ENCODE results near the gene TMEM175. TPM values are rescaled to one million over a fixed set of nuclear protein-coding genes. Genes with fewer than 3 reads are reported as not detected.

TMEM175 gene
- total RNA-seq, 3 donors from 2014 or later, result 30.1 to 39.0 (median 37.5) TPM

GRCh38 chr4:1004071-1004418 is 71.8 kb downstream of the TMEM175 start:
- intact Hi-C loops (cut with DNase I, micrococcal nuclease), result no loop called here
- no peak for TF ChIP-seq CTCF (IDR thresholded peaks at IDR 0.05)
- ATAC-seq, result no peak

GRCh38 chr4:1004557-1005485 is 72.6 kb downstream of the TMEM175 start:
- ATAC-seq, result no peak
- no peak overlapping the region for H3K4me3 ChIP-seq
- DNase-seq, result no peak
- intact Hi-C loops (cut with DNase I, micrococcal nuclease), result no loop called here
- peaks cover 11% of the 10 kb centered on the region for H3K4me1 ChIP-seq (ENCODE audit: low read depth)
- no peaks in the 10 kb centered on the region for H3K9me3 ChIP-seq
- no peaks in the 10 kb centered on the region for H3K36me3 ChIP-seq (ENCODE audit: low read depth)
- TF ChIP-seq CTCF (IDR thresholded peaks at IDR 0.05), result no peak

More at GRCh38 chr4:1004071-1004418, 71.8 kb downstream of the TMEM175 start:
- H3K4me3 ChIP-seq, result no peak overlapping the region
- DNase-seq, result no peak
- peaks cover 11% of the 10 kb centered on the region for H3K4me1 ChIP-seq (ENCODE audit: low read depth)
- H3K36me3 ChIP-seq (ENCODE audit: low read depth), result no peaks in the 10 kb centered on the region
- H3K9me3 ChIP-seq, result no peaks in the 10 kb centered on the region

- H3K9me3 ChIP-seq, result no peaks in the 10 kb centered on the region
- H3K4me1 ChIP-seq (ENCODE audit: low read depth), result peaks cover 22% of the 10 kb centered on the region
- intact Hi-C loops (cut with DNase I, micrococcal nuclease), result no loop called here
- no peak for ATAC-seq
- no peaks in the 10 kb centered on the region for H3K36me3 ChIP-seq (ENCODE audit: low read depth)
- no peak for DNase-seq
- H3K4me3 ChIP-seq, result no peak overlapping the region
- no peak for TF ChIP-seq CTCF (IDR thresholded peaks at IDR 0.05)
Measured at GRCh38 chr4:1006856-1007255, 74.6 kb downstream of the TMEM175 start.

Other genes starting within 250 kb of the TMEM175 start
- 10 to 100 TPM in 2 of 3 donors, 1 to 10 TPM in 1; 9.9 to 14.1 (median 11.5) TPM for gene SLC49A3, start 243.3 kb upstream of the TMEM175 start, total RNA-seq
- 10 to 100 TPM; 45.5 to 66.9 (median 56.7) TPM for gene PCGF3, start 226.6 kb upstream of the TMEM175 start, total RNA-seq
- gene CPLX1, start 106.3 kb upstream of the TMEM175 start, total RNA-seq, result 1 to 10 TPM; 1.9 to 3.4 (median 2.7) TPM
- 100 to 1,000 TPM; 155 to 259 (median 244) TPM for gene GAK, start 144 bp upstream of the TMEM175 start, total RNA-seq
- gene DGKQ, start 41.1 kb downstream of the TMEM175 start, total RNA-seq, result 10 to 100 TPM; 31.8 to 56.1 (median 41.7) TPM
- gene IDUA, start 54.6 kb downstream of the TMEM175 start, total RNA-seq, result 10 to 100 TPM; 29.7 to 45.7 (median 33.4) TPM
- 1 to 10 TPM in 2 of 3 donors, under 1 TPM in 1; 0.85 to 2.8 (median 1.9) TPM for gene SLC26A1, start 60.9 kb downstream of the TMEM175 start, total RNA-seq
- 10 to 100 TPM; 14.7 to 19.3 (median 16.9) TPM for gene FGFRL1, start 79.2 kb downstream of the TMEM175 start, total RNA-seq
- 1 to 10 TPM; 2.3 to 4.9 (median 3.9) TPM for gene RNF212, start 181.1 kb downstream of the TMEM175 start, total RNA-seq
- 10 to 100 TPM; 19.6 to 42.1 (median 41.4) TPM for gene SPON2, start 240.1 kb downstream of the TMEM175 start, total RNA-seq

All from mucosa of descending colon (tissue), 3 donors.